Activated CD4-positive, alpha-beta T cell treated with anti-CD3 and anti-CD28 coated beads for 36 hours (primary cell): ENCODE data around the gene C12orf56. TPM values are rescaled to one million over a fixed set of nuclear protein-coding genes. Genes with fewer than 3 reads are reported as not detected.
"Not testable (repeated sequence)": the region's sequence is repeated elsewhere in the genome, so short reads cannot be mapped to it uniquely, and the experiment has no call there.

Experiments used
- ATAC-seq: fragments of 200-7000 bp; cut with Tn5 transposase; one replicate; pipeline ENCODE4 v1.10.0; 2021; ENCODE audit warnings: mild to moderate bottlenecking, moderate library complexity
- CTCF ChIA-PET: fragments of 350-600 bp; sonication (Branson Sonifier 250); formaldehyde crosslinking; loops from one replicate; lab custom pipeline; 2021; ENCODE audit warnings: antibody characterized with exemption; lab: Charles Lee
- POLR2A ChIA-PET: fragments of 350-600 bp; sonication (Branson Sonifier 250); formaldehyde crosslinking; loops from one replicate; lab custom pipeline; 2021; ENCODE audit warnings: antibody characterized with exemption, inconsistent platforms; lab: Charles Lee
- DNase-seq: peaks from one replicate; pipeline ENCODE4 v3.0.0-alpha.2; 2020
- H3K27ac Mint-ChIP-seq: one replicate; pipeline ENCODE4 v1.8.0; 2021; ENCODE audit warnings: mixed read lengths
- H3K27me3 Mint-ChIP-seq: one replicate; pipeline ENCODE4 v1.8.0; 2021; ENCODE audit warnings: mixed read lengths
- H3K36me3 Mint-ChIP-seq: one replicate; pipeline ENCODE4 v1.8.0; 2021; ENCODE audit warnings: low read depth, mixed read lengths
- H3K4me1 Mint-ChIP-seq: one replicate; pipeline ENCODE4 v1.8.0; 2021; ENCODE audit warnings: mixed read lengths
- H3K4me3 Mint-ChIP-seq: one replicate; pipeline ENCODE4 v1.8.0; 2021; ENCODE audit warnings: mild to moderate bottlenecking, moderate library complexity, mixed read lengths
- H3K9me3 Mint-ChIP-seq: one replicate; pipeline ENCODE4 v1.8.0; 2021; ENCODE audit warnings: low read depth, mixed read lengths
- intact Hi-C, 2 experiments: fragments of 100-400 bp; cut with DNase I in 1 of 2; cut with micrococcal nuclease in 1 of 2; formaldehyde crosslinking; loops; one replicate each; pipeline versions ENCODE4 v1.14.2 to v1.15.1; 2022 to 2024; cut with DNase I, micrococcal nuclease
- total RNA-seq, 2 experiments: library from RNA; stranded (reverse); gene quantifications; one replicate each; pipeline ENCODE4 v1.2.3, GENCODE V29; 2021

The C12orf56 gene
- total RNA-seq, 2 experiments from 2014 or later: not detected

- Mint-ChIP-seq H3K27me3 (peaks cover 4% of the 10 kb centered on the region), H3K4me3 (no peak overlapping the region), H3K9me3 (no peaks in the 10 kb centered on the region), H3K27ac (no peak overlapping the region), H3K36me3 (no peaks in the 10 kb centered on the region), H3K4me1 (no peaks in the 10 kb centered on the region)
- POLR2A ChIA-PET: no interaction called here
- DNase-seq: no peak
- intact Hi-C loops: no loop called here
- CTCF ChIA-PET: no interaction called here
- no peak for ATAC-seq
Observed at GRCh38 chr12:64236549-64236948, 154.0 kb downstream of the C12orf56 start.

GRCh38 chr12:64232196-64232595 lies 158.4 kb downstream of the C12orf56 start:
- DNase-seq (no peak), ATAC-seq (no peak)
- ChIA-PET CTCF (no interaction called here), POLR2A (no interaction called here)
- Mint-ChIP-seq H3K36me3 (no peaks in the 10 kb centered on the region), H3K27me3 (peaks cover 7% of the 10 kb centered on the region), H3K4me1 (no peaks in the 10 kb centered on the region), H3K9me3 (no peaks in the 10 kb centered on the region), H3K4me3 (no peak overlapping the region), H3K27ac (no peak overlapping the region)
- intact Hi-C loops: no loop called here

DNA sequence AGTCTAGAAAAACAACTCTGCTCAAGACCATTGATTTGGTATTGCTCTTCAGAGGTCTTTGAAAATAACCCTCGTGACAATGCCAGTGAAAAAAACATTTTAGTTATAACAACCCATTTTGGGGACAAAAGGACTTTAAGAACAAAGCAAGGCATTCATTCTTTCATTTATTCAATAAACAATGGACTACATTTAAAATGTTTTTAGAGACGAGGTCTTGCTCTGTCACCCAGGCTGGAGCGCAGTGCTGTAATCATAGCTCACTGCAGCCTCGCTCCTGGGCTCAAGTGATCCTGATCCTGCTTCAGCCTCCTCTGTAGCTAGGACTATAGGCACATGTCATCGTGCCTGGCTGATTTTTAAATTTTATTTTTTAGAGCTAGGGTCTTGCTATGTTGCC lies 160.8 kb downstream of the C12orf56 start:
- H3K27me3 Mint-ChIP-seq: peaks cover 11% of the 10 kb centered on the region
- no peaks in the 10 kb centered on the region for H3K36me3 Mint-ChIP-seq
- H3K27ac Mint-ChIP-seq: no peak overlapping the region
- intact Hi-C loops: no loop called here
- no peak for ATAC-seq
- no peaks in the 10 kb centered on the region for H3K9me3 Mint-ChIP-seq
- ChIA-PET CTCF (no interaction called here), POLR2A (no interaction called here)
- no peaks in the 10 kb centered on the region for H3K4me1 Mint-ChIP-seq
- H3K4me3 Mint-ChIP-seq: no peak overlapping the region
- DNase-seq: no peak

DNA sequence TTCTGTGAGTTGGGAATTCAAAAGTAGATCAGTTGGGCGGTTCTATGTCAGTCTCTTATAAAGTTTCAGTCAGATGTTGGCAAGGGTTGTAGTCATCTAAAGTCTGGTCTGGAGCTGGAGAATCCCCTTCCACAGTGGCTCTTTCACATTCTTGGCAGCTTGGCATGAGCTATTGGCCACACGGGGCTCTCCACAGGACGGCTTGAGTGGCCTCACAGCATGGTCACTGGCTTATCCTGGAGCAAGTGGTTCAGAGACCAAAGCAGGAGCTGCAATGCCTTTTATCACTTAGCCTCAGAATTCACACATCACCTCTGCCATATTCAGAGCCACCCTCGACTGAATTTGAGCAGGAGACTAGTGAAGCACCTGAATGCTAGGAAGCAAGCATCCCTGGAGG lies 161.3 kb downstream of the C12orf56 start:
- DNase-seq (no peak), ATAC-seq (no peak)
- POLR2A ChIA-PET: no interaction called here
- peaks cover 9% of the 10 kb centered on the region for H3K27me3 Mint-ChIP-seq
- no peak overlapping the region for H3K27ac Mint-ChIP-seq
- H3K36me3 Mint-ChIP-seq: no peaks in the 10 kb centered on the region
- H3K4me3 Mint-ChIP-seq: no peak overlapping the region
- intact Hi-C loops: no loop called here
- CTCF ChIA-PET: no interaction called here
- no peaks in the 10 kb centered on the region for H3K9me3 Mint-ChIP-seq
- H3K4me1 Mint-ChIP-seq: no peaks in the 10 kb centered on the region

- H3K4me1 Mint-ChIP-seq: peaks cover 13% of the 10 kb centered on the region
- ATAC-seq (no peak), DNase-seq (no peak)
- peaks cover 2% of the 10 kb centered on the region for H3K36me3 Mint-ChIP-seq
- H3K4me3 Mint-ChIP-seq: no peak overlapping the region
- ChIA-PET CTCF (interaction anchor here (0.7 kb wide), 1 partner anchor 17 kb away, joined by 3 read pairs; no protein-coding TSS in a partner anchor), POLR2A (no interaction called here)
- peaks cover 7% of the 10 kb centered on the region for H3K27me3 Mint-ChIP-seq
- no peak overlapping the region for H3K27ac Mint-ChIP-seq
- intact Hi-C loops: no loop called here
- H3K9me3 Mint-ChIP-seq: no peaks in the 10 kb centered on the region
Observed at GRCh38 chr12:64225626-64226025, 164.9 kb downstream of the C12orf56 start.

GRCh38 chr12:64222009-64222765 lies 168.4 kb downstream of the C12orf56 start, which contains the start of gene KICS2:
Gene KICS2 (minus strand): TSS chr12:64222296. CDS start chr12:64222237, 59 bp downstream.
- intact Hi-C loops: loop anchor here (1.0 to 5.0 kb wide), 7 partner anchors 182 to 1960 kb away; partner anchors contain the start of genes XPOT (in 2 of the 2), GNS (in 1 of the 2), RASSF3 (in 1 of the 2) and SRGAP1 (in 1 of the 2)
- H3K4me1 Mint-ChIP-seq: peaks cover 30% of the 10 kb centered on the region
- ATAC-seq (peak; percentile 92), DNase-seq (peak; percentile 95)
- H3K4me3 Mint-ChIP-seq: peak within 1 kb of the TSS; percentile 92
- peaks cover 4% of the 10 kb centered on the region for H3K27me3 Mint-ChIP-seq
- H3K9me3 Mint-ChIP-seq: no peaks in the 10 kb centered on the region
- POLR2A ChIA-PET: interaction anchor here (0.6 kb wide), 1 partner anchor 386 kb away, joined by 11 read pairs; no protein-coding TSS in a partner anchor
- peaks cover 3% of the 10 kb centered on the region for H3K36me3 Mint-ChIP-seq
- H3K27ac Mint-ChIP-seq: peak within 1 kb of the TSS; percentile 96
- CTCF ChIA-PET: interaction anchor here (0.6 to 1.4 kb wide), 4 partner anchors 74 to 936 kb away, joined by 3 to 6 read pairs (median 4); partner anchors contain the start of gene SRGAP1

DNA sequence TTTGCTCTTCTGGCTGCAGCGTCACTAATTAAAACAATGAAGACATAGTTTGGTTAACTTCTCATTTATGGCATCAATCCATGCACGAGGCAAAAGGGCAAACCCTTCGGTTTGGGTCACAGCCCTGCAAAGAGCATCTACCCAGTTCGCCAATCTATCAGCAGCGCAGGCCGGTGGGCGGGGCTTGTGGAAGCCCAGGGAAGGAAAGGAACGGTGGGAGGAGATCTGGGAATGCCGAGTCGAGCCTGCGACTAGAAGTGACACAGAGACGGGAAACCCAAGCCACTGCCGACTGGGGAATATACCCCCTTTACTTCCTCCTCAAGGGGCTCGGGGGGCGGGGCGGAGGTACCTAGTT lies 168.9 kb downstream of the C12orf56 start:
- DNase-seq: peak; percentile 74
- CTCF ChIA-PET: interaction anchor here (0.7 to 1.4 kb wide), 3 partner anchors 366 to 935 kb away, joined by 3 to 6 read pairs (median 4); partner anchors contain the start of gene SRGAP1
- intact Hi-C loops: loop anchor here (1.0 to 5.0 kb wide), 7 partner anchors 183 to 1959 kb away; partner anchors contain the start of genes XPOT (in 2 of the 2), GNS (in 1 of the 2), RASSF3 (in 1 of the 2) and SRGAP1 (in 1 of the 2)
- Mint-ChIP-seq H3K36me3 (peaks cover 3% of the 10 kb centered on the region), H3K27ac (peak overlapping the region; percentile 96), H3K9me3 (no peaks in the 10 kb centered on the region), H3K4me1 (peaks cover 30% of the 10 kb centered on the region), H3K4me3 (peak overlapping the region; percentile 92), H3K27me3 (peaks cover 3% of the 10 kb centered on the region)
- ATAC-seq: peak; percentile 52
- POLR2A ChIA-PET: no interaction called here

DNA sequence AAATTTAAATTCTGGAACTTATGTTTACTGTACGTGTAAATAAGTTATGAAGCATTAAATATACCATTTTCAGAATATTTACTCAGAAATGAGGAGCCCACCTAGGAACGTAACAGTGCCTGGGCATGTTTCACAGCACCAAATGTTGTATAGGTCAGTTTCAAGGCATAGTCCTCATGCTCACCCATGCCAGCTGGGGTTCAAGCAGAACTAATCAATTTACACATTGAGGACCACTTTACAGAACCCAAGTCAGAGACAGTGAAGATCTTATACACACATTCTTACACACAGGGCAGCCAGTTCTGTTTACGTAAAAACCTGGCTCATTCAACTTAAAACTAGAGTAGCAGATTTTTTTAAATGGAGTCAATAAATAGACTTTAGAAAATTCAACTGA lies 170.5 kb downstream of the C12orf56 start:
- intact Hi-C loops: loop anchor here in 1 of 2 experiments (5.0 kb wide), 3 partner anchors 232 to 1958 kb away; partner anchors contain the start of genes RASSF3, TBK1 and USP15
- CTCF ChIA-PET: no interaction called here
- DNase-seq: no peak

GRCh38 chr12:64219145-64219544 lies 171.4 kb downstream of the C12orf56 start:
- ChIA-PET POLR2A (no interaction called here), CTCF (interaction anchor here (0.7 kb wide), 1 partner anchor 154 kb away, joined by 3 read pairs; no protein-coding TSS in a partner anchor)
- peak overlapping the region; percentile 42 for H3K27ac Mint-ChIP-seq
- H3K4me1 Mint-ChIP-seq: peaks cover 30% of the 10 kb centered on the region
- no peaks in the 10 kb centered on the region for H3K27me3 Mint-ChIP-seq
- H3K9me3 Mint-ChIP-seq: no peaks in the 10 kb centered on the region
- intact Hi-C loops: no loop called here
- DNase-seq: no peak
- peaks cover 12% of the 10 kb centered on the region for H3K36me3 Mint-ChIP-seq
- no peak for ATAC-seq
- H3K4me3 Mint-ChIP-seq: peak overlapping the region; percentile 41

More for the DNA sequence above, 170.5 kb downstream of the C12orf56 start:
- no peaks in the 10 kb centered on the region for H3K9me3 Mint-ChIP-seq
- H3K36me3 Mint-ChIP-seq: peaks cover 7% of the 10 kb centered on the region
- no peak overlapping the region for H3K4me3 Mint-ChIP-seq
- ATAC-seq: no peak
- H3K27me3 Mint-ChIP-seq: no peaks in the 10 kb centered on the region
- POLR2A ChIA-PET: no interaction called here
- no peak overlapping the region for H3K27ac Mint-ChIP-seq
- peaks cover 30% of the 10 kb centered on the region for H3K4me1 Mint-ChIP-seq

- Mint-ChIP-seq H3K9me3 (no peaks in the 10 kb centered on the region), H3K27ac (no peak overlapping the region), H3K36me3 (peaks cover 17% of the 10 kb centered on the region), H3K4me3 (peak overlapping the region; percentile 39), H3K27me3 (no peaks in the 10 kb centered on the region), H3K4me1 (peaks cover 30% of the 10 kb centered on the region)
- intact Hi-C loops: no loop called here
- DNase-seq (no peak), ATAC-seq (no peak)
- POLR2A ChIA-PET: interaction anchor here (0.6 kb wide), 2 partner anchors 338 to 1742 kb away, joined by 3 to 5 read pairs; no protein-coding TSS in a partner anchor
- CTCF ChIA-PET: interaction anchor here (0.6 to 0.7 kb wide), 5 partner anchors 14 to 1966 kb away, joined by 3 to 4 read pairs (median 3); no protein-coding TSS in a partner anchor
Observed at GRCh38 chr12:64218597-64218996, 172.0 kb downstream of the C12orf56 start.

GRCh38 chr12:64217643-64218042 lies 172.9 kb downstream of the C12orf56 start:
- intact Hi-C loops, H3K4me3 Mint-ChIP-seq: not testable (repeated sequence)
- CTCF ChIA-PET: interaction anchor here (0.7 kb wide), 1 partner anchor 8 kb away, joined by 3 read pairs; no protein-coding TSS in a partner anchor

More at GRCh38 chr12:64217643-64218042, 172.9 kb downstream of the C12orf56 start:
- H3K27me3 Mint-ChIP-seq, DNase-seq, ATAC-seq, POLR2A ChIA-PET, H3K9me3 Mint-ChIP-seq, H3K27ac Mint-ChIP-seq: not testable (repeated sequence)
- Mint-ChIP-seq H3K36me3 (peaks cover 22% of the 10 kb centered on the region), H3K4me1 (peaks cover 27% of the 10 kb centered on the region)
